ENCODE data around the gene CENPO. TPM values are rescaled to one million over a fixed set of nuclear protein-coding genes. Genes with fewer than 3 reads are reported as not detected.

CENPO gene
- total RNA-seq, 1 donor from 2014 or later, result 17.5 TPM

- Histone ChIP-seq H3K79me2 (ENCODE audit: insufficient read depth, low read length) (no peaks in the 10 kb centered on the region), H3K4me1 (ENCODE audit: insufficient read depth, low read length) (no peaks in the 10 kb centered on the region), H2AFZ (ENCODE audit: low read depth, low read length) (no peak overlapping the region), H3K27me3 (ENCODE audit: insufficient read depth, low read length) (no peaks in the 10 kb centered on the region), H3K4me2 (ENCODE audit: low read length) (no peak overlapping the region), H3K27ac (ENCODE audit: low read depth, low read length) (no peak overlapping the region), H4K20me1 (ENCODE audit: insufficient read depth, low read length) (no peaks in the 10 kb centered on the region), H3K4me3 (ENCODE audit: insufficient read depth, low read depth, low read length) (no peak overlapping the region), H3K36me3 (ENCODE audit: insufficient read depth, low read length) (no peaks in the 10 kb centered on the region), H3K9me3 (ENCODE audit: insufficient read depth, low read depth, low read length) (no peaks in the 10 kb centered on the region), H3K9ac (ENCODE audit: low read length) (no peak overlapping the region)
- TF ChIP-seq, protein P1, sequence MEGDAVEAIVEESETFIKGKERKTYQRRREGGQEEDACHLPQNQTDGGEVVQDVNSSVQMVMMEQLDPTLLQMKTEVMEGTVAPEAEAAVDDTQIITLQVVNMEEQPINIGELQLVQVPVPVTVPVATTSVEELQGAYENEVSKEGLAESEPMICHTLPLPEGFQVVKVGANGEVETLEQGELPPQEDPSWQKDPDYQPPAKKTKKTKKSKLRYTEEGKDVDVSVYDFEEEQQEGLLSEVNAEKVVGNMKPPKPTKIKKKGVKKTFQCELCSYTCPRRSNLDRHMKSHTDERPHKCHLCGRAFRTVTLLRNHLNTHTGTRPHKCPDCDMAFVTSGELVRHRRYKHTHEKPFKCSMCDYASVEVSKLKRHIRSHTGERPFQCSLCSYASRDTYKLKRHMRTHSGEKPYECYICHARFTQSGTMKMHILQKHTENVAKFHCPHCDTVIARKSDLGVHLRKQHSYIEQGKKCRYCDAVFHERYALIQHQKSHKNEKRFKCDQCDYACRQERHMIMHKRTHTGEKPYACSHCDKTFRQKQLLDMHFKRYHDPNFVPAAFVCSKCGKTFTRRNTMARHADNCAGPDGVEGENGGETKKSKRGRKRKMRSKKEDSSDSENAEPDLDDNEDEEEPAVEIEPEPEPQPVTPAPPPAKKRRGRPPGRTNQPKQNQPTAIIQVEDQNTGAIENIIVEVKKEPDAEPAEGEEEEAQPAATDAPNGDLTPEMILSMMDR (IDR thresholded peaks at IDR 0.05; ENCODE audit: insufficient read depth, low read depth, low read length), result no peak
- no peak for TF ChIP-seq EZH2 (IDR thresholded peaks at IDR 0.05; ENCODE audit: insufficient read depth, low read length)
- Mint-ChIP-seq H3K27ac (ENCODE audit: unreplicated experiment) (no peak overlapping the region), H3K27me3 (ENCODE audit: low read depth, unreplicated experiment) (no peaks in the 10 kb centered on the region), H3K36me3 (ENCODE audit: low read depth, unreplicated experiment) (no peaks in the 10 kb centered on the region), H3K9me3 (ENCODE audit: unreplicated experiment) (no peaks in the 10 kb centered on the region), H3K4me3 (ENCODE audit: unreplicated experiment) (no peak overlapping the region), H3K4me1 (ENCODE audit: low read depth, unreplicated experiment) (peaks cover 7% of the 10 kb centered on the region)
- no peak for FAIRE-seq
- DNase-seq (ENCODE audit: low read depth), result no peak
Measured at GRCh38 chr2:24779116-24779515, 14.1 kb upstream of the CENPO start.

DNA sequence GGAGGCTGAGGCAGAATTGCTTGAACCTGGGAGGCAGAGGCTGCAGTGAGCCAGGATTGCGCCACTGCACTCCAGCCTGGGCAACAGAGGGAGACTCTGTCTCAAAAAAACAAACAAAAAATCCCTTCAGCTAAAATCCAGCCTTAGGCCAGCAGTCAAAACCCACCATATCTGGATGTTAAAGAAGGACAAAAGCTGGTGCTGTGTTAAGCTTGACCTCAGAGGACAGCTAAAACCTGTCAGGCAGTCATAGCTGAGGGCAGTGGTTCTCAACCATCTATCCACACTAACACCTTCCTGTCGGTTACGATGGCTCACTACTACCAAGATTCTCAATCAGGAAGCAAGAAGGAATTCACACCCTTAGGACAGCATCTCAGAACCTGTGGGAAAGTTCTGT lies 9.6 kb upstream of the CENPO start:
- no peak overlapping the region for H3K27ac ChIP-seq (ENCODE audit: low read depth, low read length)
- Mint-ChIP-seq H3K27ac (ENCODE audit: unreplicated experiment) (no peak overlapping the region), H3K27me3 (ENCODE audit: low read depth, unreplicated experiment) (no peaks in the 10 kb centered on the region), H3K4me1 (ENCODE audit: low read depth, unreplicated experiment) (peaks cover 2% of the 10 kb centered on the region), H3K4me3 (ENCODE audit: unreplicated experiment) (no peak overlapping the region), H3K9me3 (ENCODE audit: unreplicated experiment) (no peaks in the 10 kb centered on the region), H3K36me3 (ENCODE audit: low read depth, unreplicated experiment) (peaks cover 2% of the 10 kb centered on the region)
- H3K4me3 ChIP-seq (ENCODE audit: insufficient read depth, low read depth, low read length), result no peak overlapping the region
- no peaks in the 10 kb centered on the region for H3K9me3 ChIP-seq (ENCODE audit: insufficient read depth, low read depth, low read length)
- no peaks in the 10 kb centered on the region for H3K79me2 ChIP-seq (ENCODE audit: insufficient read depth, low read length)
- TF ChIP-seq, protein P1 (IDR thresholded peaks at IDR 0.05; ENCODE audit: insufficient read depth, low read depth, low read length), result no peak
- TF ChIP-seq EZH2 (IDR thresholded peaks at IDR 0.05; ENCODE audit: insufficient read depth, low read length), result no peak
- H3K27me3 ChIP-seq (ENCODE audit: insufficient read depth, low read length), result no peaks in the 10 kb centered on the region
- no peaks in the 10 kb centered on the region for H3K36me3 ChIP-seq (ENCODE audit: insufficient read depth, low read length)
- no peaks in the 10 kb centered on the region for H4K20me1 ChIP-seq (ENCODE audit: insufficient read depth, low read length)
- DNase-seq (ENCODE audit: low read depth), result no peak
- FAIRE-seq, result no peak
- no peaks in the 10 kb centered on the region for H3K4me1 ChIP-seq (ENCODE audit: insufficient read depth, low read length)
- H3K4me2 ChIP-seq (ENCODE audit: low read length), result no peak overlapping the region
- H2AFZ ChIP-seq (ENCODE audit: low read depth, low read length), result no peak overlapping the region
- no peak overlapping the region for H3K9ac ChIP-seq (ENCODE audit: low read length)

GRCh38 chr2:24785671-24786321 lies 7.4 kb upstream of the CENPO start:
- no peaks in the 10 kb centered on the region for H3K79me2 ChIP-seq (ENCODE audit: insufficient read depth, low read length)
- Mint-ChIP-seq H3K27ac (ENCODE audit: unreplicated experiment) (no peak overlapping the region), H3K4me3 (ENCODE audit: unreplicated experiment) (no peak overlapping the region), H3K27me3 (ENCODE audit: low read depth, unreplicated experiment) (no peaks in the 10 kb centered on the region), H3K4me1 (ENCODE audit: low read depth, unreplicated experiment) (peaks cover 2% of the 10 kb centered on the region), H3K36me3 (ENCODE audit: low read depth, unreplicated experiment) (peaks cover 5% of the 10 kb centered on the region), H3K9me3 (ENCODE audit: unreplicated experiment) (no peaks in the 10 kb centered on the region)
- H3K4me3 ChIP-seq (ENCODE audit: insufficient read depth, low read depth, low read length), result no peak overlapping the region
- H3K36me3 ChIP-seq (ENCODE audit: insufficient read depth, low read length), result no peaks in the 10 kb centered on the region
- no peaks in the 10 kb centered on the region for H3K27me3 ChIP-seq (ENCODE audit: insufficient read depth, low read length)
- no peak overlapping the region for H2AFZ ChIP-seq (ENCODE audit: low read depth, low read length)
- no peak overlapping the region for H3K9ac ChIP-seq (ENCODE audit: low read length)
- no peak for DNase-seq (ENCODE audit: low read depth)
- H3K27ac ChIP-seq (ENCODE audit: low read depth, low read length), result no peak overlapping the region
- no peak for FAIRE-seq
- no peaks in the 10 kb centered on the region for H4K20me1 ChIP-seq (ENCODE audit: insufficient read depth, low read length)
- H3K9me3 ChIP-seq (ENCODE audit: insufficient read depth, low read depth, low read length), result no peaks in the 10 kb centered on the region
- no peaks in the 10 kb centered on the region for H3K4me1 ChIP-seq (ENCODE audit: insufficient read depth, low read length)
- TF ChIP-seq, protein P1 (IDR thresholded peaks at IDR 0.05; ENCODE audit: insufficient read depth, low read depth, low read length), result no peak
- no peak for TF ChIP-seq EZH2 (IDR thresholded peaks at IDR 0.05; ENCODE audit: insufficient read depth, low read length)
- H3K4me2 ChIP-seq (ENCODE audit: low read length), result no peak overlapping the region
